ENCODE data around the gene IWS1.
"Not testable (repeated sequence)": the region's sequence is repeated elsewhere in the genome, so short reads cannot be mapped to it uniquely, and the experiment has no call there.

IWS1 gene

GRCh38 chr2:127526132-127527000, at the start of gene IWS1:
TSS of gene IWS1 (minus strand) at chr2:127526489. CDS start at chr2:127526208, 281 bp downstream.
- peak; percentile 92 for DNase-seq (ENCODE audit: low spot score)

- DNase-seq (ENCODE audit: low spot score): no peak
Observed at GRCh38 chr2:127575941-127576432, 49.7 kb upstream of the IWS1 start.

- no peak for DNase-seq (ENCODE audit: low spot score)
Observed at GRCh38 chr2:127575185-127575765, 49.0 kb upstream of the IWS1 start.

- no peak for DNase-seq (ENCODE audit: low spot score)
Observed at GRCh38 chr2:127574656-127575055, 48.4 kb upstream of the IWS1 start.

GRCh38 chr2:127573771-127574170, 47.5 kb upstream of the IWS1 start:
- no peak for DNase-seq (ENCODE audit: low spot score)

- no peak for DNase-seq (ENCODE audit: low spot score)
Observed at GRCh38 chr2:127573298-127573697, 47.0 kb upstream of the IWS1 start.

- no peak for DNase-seq (ENCODE audit: low spot score)
Observed at GRCh38 chr2:127572841-127573240, 46.6 kb upstream of the IWS1 start.

- not testable (repeated sequence) for DNase-seq (ENCODE audit: low spot score)
Observed at GRCh38 chr2:127572352-127572751, 46.1 kb upstream of the IWS1 start.

GRCh38 chr2:127570282-127571250, 44.3 kb upstream of the IWS1 start:
- no peak for DNase-seq (ENCODE audit: low spot score)

- DNase-seq (ENCODE audit: low spot score): no peak
Observed at GRCh38 chr2:127569666-127570065, 43.4 kb upstream of the IWS1 start.

- no peak for DNase-seq (ENCODE audit: low spot score)
Observed at GRCh38 chr2:127568128-127568527, 41.8 kb upstream of the IWS1 start.

- no peak for DNase-seq (ENCODE audit: low spot score)
Observed at GRCh38 chr2:127567351-127567854, 41.1 kb upstream of the IWS1 start.

GRCh38 chr2:127566576-127566975, 40.3 kb upstream of the IWS1 start:
- DNase-seq (ENCODE audit: low spot score): no peak

GRCh38 chr2:127566139-127566417, 39.8 kb upstream of the IWS1 start:
- DNase-seq (ENCODE audit: low spot score): no peak

- DNase-seq (ENCODE audit: low spot score): no peak
Observed at GRCh38 chr2:127565261-127566138, 39.2 kb upstream of the IWS1 start.

- no peak for DNase-seq (ENCODE audit: low spot score)
Observed at GRCh38 chr2:127564429-127565260, 38.4 kb upstream of the IWS1 start.

- DNase-seq (ENCODE audit: low spot score): no peak
Observed at GRCh38 chr2:127563458-127564428, 37.5 kb upstream of the IWS1 start.

GRCh38 chr2:127562936-127563335, 36.6 kb upstream of the IWS1 start:
- no peak for DNase-seq (ENCODE audit: low spot score)

GRCh38 chr2:127561371-127561770, 35.1 kb upstream of the IWS1 start:
- DNase-seq (ENCODE audit: low spot score): no peak
